AG08396 (cell line): ENCODE data around the gene EPOP.
"Not testable (repeated sequence)": the region's sequence is repeated elsewhere in the genome, so short reads cannot be mapped to it uniquely, and the experiment has no call there.

Source experiments
- DNase-seq: peaks from one replicate; pipeline ENCODE4 v3.0.0; 2012; ENCODE audit warnings: low spot score, mixed read lengths

EPOP gene

GRCh38 chr17:38637951-38638350 is 36.8 kb downstream of the EPOP start:
- no peak for DNase-seq

GRCh38 chr17:38636054-38636453 is 38.7 kb downstream of the EPOP start:
- DNase-seq: no peak

GRCh38 chr17:38632334-38632733 is 42.4 kb downstream of the EPOP start:
- no peak for DNase-seq

- DNase-seq: no peak
These were observed 46.3 kb downstream of the EPOP start for GRCh38 chr17:38628441-38628840.

- DNase-seq: no peak
These were observed 46.8 kb downstream of the EPOP start for GRCh38 chr17:38627957-38628356.

GRCh38 chr17:38626606-38627226 is 48.0 kb downstream of the EPOP start:
- not testable (repeated sequence) for DNase-seq

GRCh38 chr17:38625482-38625881 is 49.3 kb downstream of the EPOP start:
- DNase-seq: no peak

- DNase-seq: not testable (repeated sequence)
These were observed 49.9 kb downstream of the EPOP start for GRCh38 chr17:38624782-38625355.
